ENCODE measurements around the gene ERCC5. TPM values are rescaled to one million over a fixed set of nuclear protein-coding genes. Genes with fewer than 3 reads are reported as not detected.

Gene ERCC5
- total RNA-seq, result 61.3 TPM

DNA sequence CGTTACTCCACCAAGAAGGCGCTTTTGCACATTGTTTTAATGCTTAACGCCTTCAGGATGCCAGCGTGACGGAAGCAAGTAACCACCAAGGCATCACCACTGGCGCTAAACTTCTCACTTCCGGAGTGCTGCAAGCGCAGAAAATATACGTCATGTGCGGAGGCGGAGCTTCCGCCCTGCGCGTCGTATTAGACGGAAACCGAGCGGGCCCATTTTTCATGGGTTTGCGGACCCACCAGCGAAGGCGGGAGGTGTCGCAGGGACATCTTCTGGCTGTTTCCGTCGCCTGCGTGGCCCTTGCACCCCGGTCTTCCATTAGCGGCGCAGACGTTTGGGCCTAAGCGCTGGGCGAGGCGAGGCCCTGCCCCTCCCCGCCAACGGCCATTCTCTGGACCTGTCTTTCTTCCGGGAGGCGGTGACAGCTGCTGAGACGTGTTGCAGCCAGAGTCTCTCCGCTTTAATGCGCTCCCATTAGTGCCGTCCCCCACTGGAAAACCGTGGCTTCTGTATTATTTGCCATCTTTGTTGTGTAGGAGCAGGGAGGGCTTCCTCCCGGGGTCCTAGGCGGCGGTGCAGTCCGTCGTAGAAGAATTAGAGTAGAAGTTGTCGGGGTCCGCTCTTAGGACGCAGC is at the start of gene ERCC5:
ERCC5 (plus strand) TSS at position 403 of the 631 bp plus-strand sequence. CDS start 235 bp downstream, outside the sequence.
- peak; percentile 98 for DNase-seq

DNA sequence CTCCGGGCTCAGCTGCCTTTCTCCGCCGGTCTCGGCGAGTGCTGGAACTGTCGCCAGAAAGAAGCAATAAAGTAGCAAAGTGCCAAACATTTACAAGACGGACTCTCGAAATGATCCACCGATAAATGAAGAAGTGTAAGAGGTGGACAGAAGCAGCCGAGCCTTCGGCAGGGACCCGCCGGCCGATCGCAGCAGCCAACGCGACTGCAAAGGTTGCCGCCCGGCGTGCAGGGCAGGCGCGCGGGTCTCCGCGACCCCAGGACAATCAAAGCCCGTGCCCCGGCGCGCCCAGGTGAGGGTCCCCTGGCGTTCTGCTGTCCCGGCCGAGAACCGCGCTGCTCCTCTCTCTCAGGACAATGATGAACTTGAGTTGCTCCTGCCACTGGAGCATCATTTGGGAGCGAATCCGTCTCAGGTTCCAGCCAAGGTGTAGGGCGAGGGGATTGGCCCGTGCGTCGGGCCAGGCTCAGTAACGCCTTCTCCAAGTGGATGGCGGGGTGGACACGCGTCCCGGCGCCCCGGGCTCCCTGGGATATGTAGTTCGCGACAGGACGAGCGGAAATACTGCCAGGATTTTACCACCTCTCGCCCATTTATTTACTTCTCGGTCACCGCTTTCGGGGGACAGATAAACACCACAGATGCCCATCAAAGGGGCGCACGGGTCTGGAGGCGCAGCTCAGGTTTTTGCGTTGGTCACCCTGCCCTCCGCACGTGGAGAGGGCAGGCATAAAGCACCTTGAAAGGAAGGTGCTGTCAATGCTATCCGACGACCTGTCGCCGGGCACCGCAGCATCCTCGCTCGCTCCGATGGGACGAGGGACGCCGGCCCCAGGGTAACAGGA is 47.0 kb upstream of the ERCC5 start, which contains the start of the genes BIVM and POGLUT2:
BIVM (plus strand) TSS at position 539 of the 845 bp plus-strand sequence. CDS start 8,149 bp downstream, outside the sequence.
POGLUT2 (minus strand) TSS at position 396 of the 845 bp plus-strand sequence; CDS start at position 90, 306 bp downstream.
- DNase-seq, result peak; percentile 96

DNA sequence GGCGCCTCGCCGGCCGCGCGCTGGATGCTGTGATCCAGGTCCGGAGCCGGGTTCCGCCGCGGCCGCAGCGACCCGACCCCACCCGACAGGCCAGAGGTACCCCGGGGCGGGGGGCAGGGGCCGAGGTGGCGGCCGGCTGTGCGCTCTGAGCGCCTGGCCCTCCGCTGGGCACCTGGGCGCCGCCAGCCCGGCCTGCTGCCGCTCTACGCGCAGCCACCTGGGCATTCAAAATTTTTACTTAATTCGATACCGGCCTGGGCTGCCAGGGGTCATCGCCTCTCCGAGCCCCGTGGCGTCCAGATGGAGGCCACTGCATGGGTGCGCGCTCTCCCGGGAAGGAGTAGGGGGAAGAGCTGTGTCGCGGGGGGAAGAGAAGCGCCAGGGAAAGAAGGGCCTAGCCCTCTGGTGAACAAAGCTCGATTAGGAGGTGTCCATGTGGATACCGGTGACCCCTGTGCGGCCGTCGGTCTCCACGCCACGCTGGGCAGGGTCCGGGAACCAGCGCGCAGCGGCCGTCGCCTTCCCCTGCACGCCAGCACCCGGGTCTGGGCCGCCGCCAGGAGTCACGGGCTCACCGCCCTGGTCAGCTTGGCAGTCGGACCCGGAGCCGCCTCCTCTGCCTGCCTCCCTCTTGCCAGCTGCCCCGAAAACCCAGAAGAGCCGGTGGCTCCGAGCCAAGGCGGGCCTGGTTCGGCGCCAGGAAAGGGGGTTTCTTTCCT is 46.2 kb upstream of the ERCC5 start:
- no peak for DNase-seq

DNA sequence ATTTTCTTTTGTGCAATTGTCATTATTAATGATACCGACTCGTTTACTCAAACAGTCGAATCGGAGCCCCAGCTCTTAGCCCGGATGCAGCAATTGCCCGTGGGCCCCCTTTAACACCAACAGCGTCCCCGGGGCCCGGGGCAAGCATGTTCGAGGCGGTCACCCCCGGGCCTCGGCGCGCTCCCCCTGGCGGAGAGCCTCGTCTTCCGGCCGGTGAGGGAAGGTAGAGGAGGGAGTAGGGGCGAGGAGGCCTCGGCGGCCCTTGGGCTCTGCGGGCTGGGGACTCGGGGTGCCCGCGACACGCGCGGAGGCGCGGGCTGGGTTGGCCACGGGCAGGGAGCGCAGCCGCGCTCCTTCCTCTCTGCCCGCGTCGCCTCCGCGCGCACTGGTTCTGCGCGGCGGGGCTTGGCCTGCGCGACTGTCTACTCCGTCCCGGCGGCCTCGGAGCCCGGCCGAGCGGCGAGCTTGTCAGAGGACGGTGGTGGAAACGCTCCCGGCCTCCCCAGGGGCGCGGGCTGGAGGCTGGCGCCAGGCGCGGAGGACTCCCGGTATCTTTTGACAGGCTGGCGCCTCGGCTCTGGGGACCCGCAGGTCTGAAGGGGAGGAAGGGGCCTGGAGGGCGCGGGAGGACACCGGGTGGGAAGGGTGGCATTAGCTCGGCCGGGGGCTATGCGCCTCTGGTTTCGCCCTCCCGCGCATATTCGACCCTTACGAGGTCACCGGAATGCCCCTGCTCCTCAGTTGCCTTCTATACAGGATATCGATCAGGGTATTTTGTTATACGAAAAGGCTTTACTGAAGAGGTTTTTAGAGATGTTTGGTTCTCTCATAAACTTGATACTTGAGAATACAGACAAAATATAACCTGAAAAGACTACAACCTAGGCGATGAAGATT is 45.4 kb upstream of the ERCC5 start:
- DNase-seq, result peak; percentile 91

DNA sequence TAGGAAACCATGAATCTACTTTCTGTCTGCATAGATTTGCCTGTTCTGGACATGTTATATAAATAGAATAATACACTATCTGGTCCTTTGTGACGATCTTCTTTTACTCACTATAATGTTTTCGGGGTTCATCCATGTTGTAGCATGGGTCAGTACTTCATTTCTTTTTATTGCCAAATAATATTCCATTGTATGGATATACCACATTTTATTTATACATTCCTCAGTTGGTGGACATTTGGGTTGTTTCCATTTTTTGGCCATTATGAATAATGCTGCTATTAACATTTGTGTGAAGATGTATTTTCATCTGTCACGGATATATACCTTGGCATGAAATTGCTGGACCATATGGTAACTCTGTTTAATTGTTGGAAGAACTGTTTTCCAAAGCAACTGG is 40.2 kb upstream of the ERCC5 start:
- DNase-seq, result no peak

DNA sequence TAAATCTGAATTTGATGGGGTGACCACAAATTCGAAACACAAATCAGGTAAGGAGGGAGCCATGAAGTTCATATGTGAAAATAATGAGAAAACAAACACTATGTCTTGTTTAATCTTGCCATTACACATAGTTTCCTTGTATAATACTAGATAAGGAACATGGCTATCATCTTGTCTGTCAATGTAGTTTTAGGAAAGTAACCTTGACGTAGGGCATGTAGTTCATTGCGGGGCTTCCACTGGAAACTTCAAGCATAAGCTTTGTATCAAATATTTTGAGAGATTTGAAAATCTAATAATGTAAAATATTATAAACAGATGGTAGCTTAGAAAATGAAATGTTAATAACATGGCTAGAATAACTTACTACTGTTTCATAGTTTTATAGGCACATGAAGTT is 38.1 kb upstream of the ERCC5 start:
- DNase-seq, result no peak

DNA sequence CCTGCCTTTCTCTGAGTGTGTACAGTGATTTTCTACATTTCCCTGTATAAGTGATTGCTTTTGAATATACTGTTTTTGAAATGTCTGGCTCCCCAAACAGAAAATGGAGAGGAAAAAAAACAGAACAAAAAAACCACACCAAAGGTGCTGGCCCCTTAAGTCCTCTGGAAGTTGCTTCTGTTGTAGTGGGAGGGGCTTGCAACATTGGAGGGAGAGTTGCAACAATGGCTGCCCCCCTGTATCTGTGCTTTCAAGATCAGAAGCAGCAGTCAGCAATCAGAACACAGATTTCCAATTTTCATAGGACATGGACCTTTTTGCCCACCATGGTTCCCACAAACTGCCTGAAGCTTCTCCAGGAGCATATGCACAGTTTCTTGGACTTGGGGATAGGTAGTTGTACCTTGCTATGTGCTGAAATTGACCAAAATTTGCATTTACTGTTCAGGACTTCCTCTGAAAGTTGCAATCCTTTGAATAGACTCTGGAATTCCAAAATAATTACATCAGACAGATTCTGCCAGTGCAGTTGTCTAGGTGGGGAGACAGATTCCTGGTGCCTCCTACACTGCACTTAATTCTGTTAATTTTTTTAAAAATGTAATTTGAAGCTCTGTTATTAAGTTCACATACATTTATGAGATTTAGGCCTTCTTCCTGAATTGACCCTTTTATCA is 33.1 kb upstream of the ERCC5 start:
- DNase-seq, result no peak

DNA sequence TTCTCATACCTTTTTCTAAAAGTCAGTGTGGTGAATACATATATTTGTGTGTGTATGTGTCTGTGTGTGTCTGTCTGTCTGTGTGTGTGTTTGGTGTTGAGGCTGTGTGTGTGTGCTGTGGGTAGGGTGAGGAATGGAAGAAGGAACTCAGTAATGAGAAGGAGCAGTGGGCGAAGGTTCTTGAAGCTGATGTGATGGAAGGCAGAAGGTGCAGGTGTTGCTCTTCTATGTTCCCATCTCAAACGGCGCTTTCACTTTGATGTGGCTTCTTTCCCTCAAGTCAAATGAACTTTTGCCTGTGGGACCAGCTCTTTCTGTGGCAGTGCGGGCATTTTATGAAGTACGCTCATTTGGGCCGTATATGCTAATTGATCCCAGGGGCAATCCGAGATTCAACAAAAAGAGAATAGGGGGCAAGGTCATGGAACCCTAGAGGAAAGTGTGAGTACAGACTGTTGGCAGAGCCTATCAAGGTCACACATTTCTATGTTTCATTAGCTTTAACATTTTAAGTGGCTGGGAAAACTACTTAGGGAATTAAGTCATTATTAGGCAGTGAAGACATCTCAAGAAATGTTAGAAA is 31.7 kb upstream of the ERCC5 start:
- no peak for DNase-seq

DNA sequence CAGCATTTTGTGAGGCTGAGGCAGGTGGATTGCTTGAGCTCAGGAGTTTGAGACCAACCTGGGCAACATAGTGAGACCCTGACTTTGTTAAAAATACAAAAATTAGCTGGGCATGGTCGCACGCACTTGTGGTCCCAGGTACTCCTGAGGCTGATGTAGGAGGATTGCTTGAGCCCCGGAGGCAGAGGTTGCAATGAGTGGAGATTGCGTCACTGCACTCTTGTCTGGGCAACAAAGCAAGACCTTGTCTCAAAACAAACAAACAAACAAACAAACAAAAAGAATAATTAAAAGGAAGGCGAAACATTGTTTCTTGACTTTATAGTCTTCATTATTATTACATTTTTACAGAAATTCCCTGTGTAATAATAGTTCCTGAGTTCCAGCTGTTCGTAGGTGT is 31.0 kb upstream of the ERCC5 start:
- DNase-seq, result no peak

DNA sequence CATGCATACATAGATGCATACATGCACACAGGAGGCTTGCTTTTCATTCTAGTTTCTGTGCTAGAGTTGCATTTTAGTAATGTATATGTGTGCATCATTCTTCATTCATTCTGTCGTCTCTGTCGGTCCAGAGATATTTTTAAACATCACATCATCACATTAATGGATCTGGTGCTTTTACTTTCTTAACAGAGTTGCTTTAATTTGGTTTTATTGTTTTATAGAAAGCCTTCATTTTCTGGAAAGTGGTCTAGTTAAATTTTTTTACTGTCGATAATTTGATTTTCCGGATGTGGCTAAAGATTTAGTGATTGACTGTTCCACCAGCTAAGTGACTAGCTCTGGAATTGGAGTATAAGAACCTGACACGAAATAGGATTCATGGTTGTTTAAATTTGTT is 30.0 kb upstream of the ERCC5 start:
- no peak for DNase-seq

DNA sequence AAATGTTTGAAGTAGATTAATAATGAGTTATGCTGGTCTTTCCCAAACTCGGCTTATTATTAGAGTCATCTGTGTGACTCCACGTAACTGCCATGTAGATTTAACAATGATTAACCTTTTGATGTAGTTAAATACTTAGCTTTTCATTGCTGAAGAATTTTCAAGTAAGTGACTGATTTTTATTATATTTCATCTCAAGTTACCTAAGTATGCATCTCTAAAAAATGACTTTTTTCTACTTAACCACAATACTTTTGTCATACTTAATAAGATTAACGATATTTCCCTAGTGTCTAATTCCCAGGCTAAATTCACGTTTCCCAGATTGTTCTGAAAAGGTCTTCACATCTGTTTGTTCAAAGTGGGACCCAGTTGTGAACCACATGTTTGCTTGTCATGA is 29.1 kb upstream of the ERCC5 start:
- DNase-seq, result no peak

DNA sequence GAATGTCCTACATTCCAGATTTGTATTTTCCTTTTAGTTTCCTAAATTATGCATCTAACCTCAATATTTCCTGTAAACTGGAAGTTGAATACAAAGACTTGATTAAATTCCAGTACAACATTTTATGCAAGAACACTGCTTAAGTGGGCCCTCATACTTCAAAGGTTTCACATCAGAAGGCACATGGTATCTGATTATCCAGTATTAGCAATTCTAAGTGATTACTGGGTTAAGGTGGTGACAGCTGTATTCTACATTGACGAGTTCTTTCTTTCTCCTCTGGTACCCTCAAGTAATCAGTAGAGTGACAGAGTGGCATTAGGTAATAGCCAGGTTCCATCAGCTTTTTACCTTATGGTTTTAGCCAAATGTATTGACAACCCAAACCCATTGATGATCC is 28.6 kb upstream of the ERCC5 start:
- no peak for DNase-seq

DNA sequence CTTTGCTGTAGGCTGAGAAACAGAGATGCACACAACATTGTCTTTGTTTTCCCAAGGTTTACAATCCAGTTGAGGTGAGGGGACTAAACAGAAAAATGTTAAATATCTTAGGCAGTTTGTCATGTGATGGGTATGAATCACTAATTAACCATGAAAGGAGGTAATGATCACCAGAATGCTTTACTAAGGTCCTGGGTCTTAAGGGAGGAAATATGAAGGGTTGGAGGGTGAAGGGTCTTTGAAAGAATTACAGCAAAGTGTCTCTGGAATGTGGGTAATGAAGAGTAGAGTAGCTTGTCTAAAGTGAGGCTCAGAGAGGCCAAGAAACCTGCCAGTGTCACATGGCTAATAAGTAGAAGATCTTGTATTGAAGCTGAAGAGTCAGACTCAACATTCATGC is 27.9 kb upstream of the ERCC5 start:
- DNase-seq, result no peak

DNA sequence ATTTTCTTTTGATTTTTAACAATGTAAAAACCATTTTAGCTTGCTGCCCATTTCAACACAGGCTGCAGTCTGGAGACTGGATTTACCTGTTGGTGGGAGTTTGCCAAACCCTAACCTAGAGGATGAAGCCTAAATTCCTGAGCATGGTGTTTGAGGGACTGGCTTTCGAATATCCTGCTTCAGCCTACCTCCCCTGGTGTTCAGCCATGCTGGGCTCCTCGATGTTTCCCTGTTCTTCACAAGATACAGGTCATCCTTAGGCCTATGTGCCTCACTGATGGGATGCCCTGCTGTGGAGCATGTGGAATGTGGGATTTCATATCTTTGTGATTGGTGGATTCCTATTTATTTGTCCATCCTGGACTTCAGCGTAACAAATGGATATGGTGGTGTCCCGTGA is 20.4 kb upstream of the ERCC5 start:
- no peak for DNase-seq

DNA sequence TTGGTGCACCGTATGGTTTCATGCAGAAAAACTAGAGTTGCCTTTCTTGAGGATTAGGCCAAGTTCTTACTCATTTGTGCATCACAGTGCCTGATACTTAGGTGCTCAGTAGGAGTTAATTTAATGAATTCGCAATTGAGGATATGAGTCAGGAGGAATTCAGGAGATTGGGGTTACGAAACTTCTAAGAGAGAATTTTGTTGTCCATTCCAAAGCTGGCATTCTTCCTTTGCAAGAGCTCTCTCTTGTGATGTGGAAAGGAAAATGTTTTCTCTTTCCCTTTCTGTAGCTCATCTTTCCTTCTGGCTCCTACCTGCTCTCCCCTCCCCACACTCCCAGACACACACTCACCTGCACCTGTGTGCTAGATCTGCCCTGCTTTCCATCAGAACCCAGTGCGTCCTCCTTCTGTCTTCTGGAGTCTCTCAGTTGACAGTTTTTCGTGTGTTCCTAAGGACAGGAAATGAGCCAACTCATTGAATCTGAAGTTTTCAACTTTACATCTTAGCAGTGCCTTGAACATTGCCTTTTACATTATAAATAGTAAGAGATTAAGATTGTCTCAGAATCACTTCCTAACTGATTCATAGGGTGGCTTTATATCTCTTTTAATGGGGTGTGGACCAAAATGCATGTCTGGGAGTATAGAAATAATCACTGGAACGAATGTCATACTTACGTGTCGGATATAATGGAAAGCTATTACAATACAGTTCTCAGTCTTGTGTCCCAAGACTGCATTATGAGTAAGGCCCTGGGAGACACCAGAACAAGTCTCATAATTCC is 19.7 kb upstream of the ERCC5 start:
- DNase-seq, result no peak

DNA sequence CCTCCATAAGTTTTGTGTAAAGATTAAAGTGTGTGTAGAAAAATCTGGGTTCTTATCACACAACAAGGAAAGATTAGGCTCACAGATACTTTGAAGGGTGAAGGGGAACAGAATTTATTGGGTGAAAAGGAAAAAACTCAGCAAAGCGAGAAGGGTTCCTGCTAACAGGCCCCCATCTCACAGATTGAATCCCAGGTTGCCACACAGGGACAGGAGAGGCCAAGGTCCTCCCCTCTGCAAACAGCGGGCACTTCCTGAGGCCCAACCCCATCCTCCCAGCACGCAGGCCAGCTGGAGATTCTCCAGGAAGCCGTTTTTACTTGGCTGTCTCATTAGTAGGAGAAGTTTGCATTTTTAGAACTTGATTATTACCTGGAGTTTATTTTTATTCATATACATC is 15.2 kb upstream of the ERCC5 start:
- DNase-seq, result no peak

DNA sequence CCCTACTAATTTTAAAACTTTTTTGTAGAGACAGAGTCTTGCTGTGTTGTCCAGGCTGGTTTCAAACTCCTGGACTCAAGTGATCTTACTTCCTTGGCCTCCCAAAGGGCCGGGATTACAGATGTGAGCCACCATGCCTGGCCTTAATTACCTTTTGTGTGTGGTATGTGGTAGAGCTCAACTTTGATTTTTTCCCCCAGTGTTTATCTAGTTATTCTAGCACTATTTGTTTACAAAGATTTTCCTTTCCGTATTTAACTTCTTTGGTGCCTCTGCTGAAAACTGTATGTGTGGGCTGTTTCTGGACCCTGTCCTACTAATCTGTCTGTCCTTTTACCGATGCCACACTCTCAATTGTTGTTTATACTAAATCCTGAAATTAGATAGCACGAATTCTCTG is 9.4 kb upstream of the ERCC5 start:
- no peak for DNase-seq

DNA sequence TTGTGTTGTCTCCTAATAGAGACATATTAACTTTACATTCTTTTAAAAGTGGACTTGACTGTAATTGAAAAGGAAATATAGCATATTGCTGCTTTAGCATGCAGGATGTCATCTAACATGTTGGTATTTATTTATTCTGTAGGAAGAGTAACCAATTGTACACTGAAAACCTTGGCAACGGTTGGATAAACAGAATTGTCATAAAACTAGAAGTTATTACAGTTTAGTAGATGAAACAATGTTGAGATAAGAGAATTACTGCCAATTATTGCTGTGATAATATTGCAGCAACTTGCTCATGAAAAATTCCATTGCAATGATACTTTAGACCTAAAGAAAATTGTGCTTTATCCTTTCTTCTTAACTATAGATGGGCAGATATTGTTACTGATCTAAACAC is 7.6 kb upstream of the ERCC5 start:
- no peak for DNase-seq

DNA sequence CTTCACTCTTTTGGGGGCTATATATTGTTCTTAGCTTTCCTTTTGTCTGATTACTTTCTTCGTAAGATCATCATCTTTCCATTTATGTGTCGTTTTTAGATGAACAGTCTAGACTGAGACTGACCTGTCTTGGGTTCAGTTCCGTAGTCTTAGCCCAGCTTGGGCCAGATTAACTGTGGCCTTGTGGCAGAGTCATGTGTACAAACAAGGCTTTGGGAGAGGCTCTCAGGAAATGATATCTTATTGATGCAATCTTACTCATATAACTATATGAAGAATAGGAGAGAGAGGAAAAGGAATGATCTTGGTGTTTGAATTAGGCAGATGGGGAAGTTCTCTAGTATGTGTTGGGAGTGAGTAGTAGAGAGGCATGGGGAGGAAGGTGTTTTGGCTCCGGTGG is 6.8 kb upstream of the ERCC5 start:
- DNase-seq, result no peak

DNA sequence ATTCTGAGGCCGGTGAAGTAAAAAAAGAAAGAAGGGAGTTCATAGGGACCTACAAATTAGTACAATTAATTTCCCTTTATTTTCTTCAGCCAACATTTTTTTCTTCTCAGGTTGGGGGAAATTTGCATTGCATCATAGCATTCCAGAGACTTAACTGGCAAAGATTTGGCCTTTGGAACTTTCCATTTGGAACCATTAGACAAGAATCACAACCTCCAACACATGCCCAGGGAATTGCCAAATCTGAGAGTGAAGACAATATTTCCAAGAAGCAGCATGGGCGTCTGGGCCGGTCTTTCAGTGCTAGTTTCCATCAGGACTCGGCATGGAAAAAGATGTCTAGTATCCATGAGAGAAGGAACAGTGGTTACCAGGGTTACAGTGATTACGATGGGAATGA is 6.4 kb upstream of the ERCC5 start:
- DNase-seq, result no peak
